ENCODE results near the gene MCOLN1.

MCOLN1 gene

GRCh38 chr19:7524992-7525739 is 2.7 kb downstream of the MCOLN1 start:
- no peak for DNase-seq (ENCODE audit: insufficient read length, low spot score)

DNA sequence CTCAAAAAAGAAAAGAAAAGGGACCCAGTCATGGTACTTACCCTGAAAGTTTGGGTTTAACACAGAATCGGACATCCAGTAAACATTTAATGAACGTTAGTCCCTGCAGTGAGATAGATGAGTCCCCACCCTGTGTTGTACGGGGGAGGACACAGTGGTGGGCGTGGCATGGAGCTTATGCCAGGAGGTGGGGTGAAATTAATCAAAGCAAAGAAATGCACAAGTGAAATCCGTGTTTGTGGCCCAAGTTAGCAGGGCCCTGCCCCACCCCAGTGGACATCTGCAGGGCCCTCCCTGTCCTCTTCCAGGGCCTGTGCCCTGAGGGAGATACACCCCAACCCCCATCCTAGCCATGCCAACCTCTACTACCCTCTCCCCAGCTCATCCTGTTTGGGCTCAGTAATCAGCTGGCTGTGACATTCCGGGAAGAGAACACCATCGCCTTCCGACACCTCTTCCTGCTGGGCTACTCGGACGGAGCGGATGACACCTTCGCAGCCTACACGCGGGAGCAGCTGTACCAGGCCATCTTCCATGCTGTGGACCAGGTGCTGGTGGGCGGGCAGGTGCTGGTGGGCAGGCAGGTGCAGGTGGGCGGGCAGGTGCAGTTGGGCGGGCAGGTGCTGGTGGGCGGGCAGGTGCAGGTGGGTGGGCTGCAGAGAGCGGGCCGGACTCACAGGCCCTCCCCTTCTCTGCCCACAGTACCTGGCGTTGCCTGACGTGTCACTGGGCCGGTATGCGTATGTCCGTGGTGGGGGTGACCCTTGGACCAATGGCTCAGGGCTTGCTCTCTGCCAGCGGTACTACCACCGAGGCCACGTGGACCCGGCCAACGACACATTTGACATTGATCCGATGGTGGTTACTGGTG is 3.9 kb downstream of the MCOLN1 start:
- no peak for TF ChIP-seq CTCF (IDR thresholded peaks at IDR 0.05; ENCODE audit: insufficient read depth, missing control alignments)
- FAIRE-seq (no peak), DNase-seq (ENCODE audit: insufficient read length, low spot score) (no peak)

More at GRCh38 chr19:7524992-7525739, 2.7 kb downstream of the MCOLN1 start:
- no peak for TF ChIP-seq CTCF (IDR thresholded peaks at IDR 0.05; ENCODE audit: insufficient read depth, missing control alignments)
- no peak for FAIRE-seq

DNA sequence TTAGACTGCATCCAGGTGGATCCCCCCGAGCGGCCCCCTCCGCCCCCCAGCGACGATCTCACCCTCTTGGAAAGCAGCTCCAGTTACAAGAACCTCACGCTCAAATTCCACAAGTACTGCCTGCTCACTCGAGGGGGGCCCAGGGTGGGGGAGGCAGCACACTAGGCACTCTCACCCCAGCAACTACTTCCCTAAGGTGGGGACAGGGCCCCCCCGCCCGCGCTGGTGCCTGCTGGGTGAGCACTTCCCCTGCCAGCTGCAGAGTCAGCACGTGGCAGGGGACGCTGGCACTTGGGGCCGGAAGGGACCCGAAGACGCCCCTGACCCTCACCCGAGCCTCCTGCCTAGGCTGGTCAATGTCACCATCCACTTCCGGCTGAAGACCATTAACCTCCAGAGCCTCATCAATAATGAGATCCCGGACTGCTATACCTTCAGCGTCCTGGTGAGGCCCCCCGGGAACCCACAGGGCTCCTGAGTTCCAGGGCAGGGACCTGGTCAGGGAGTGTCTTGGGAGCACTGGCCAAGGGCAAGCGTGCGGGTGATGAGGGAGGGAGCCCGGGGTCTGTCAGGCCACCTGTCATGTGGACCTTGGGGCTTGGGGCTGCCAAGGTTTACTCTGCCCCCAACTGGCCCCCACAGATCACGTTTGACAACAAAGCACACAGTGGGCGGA is 5.2 kb downstream of the MCOLN1 start:
- no peak for TF ChIP-seq CTCF (IDR thresholded peaks at IDR 0.05; ENCODE audit: insufficient read depth, missing control alignments)
- no peak for DNase-seq (ENCODE audit: insufficient read length, low spot score)
- FAIRE-seq, result no peak

- DNase-seq (ENCODE audit: insufficient read length, low spot score) (no peak), FAIRE-seq (no peak)
- no peak for TF ChIP-seq CTCF (IDR thresholded peaks at IDR 0.05; ENCODE audit: insufficient read depth, missing control alignments)
Observed at GRCh38 chr19:7528192-7528519, 5.7 kb downstream of the MCOLN1 start.

- FAIRE-seq (no peak), DNase-seq (ENCODE audit: insufficient read length, low spot score) (no peak)
- TF ChIP-seq CTCF (IDR thresholded peaks at IDR 0.05; ENCODE audit: insufficient read depth, missing control alignments), result no peak
Observed at GRCh38 chr19:7528522-7529245, 6.3 kb downstream of the MCOLN1 start.

DNA sequence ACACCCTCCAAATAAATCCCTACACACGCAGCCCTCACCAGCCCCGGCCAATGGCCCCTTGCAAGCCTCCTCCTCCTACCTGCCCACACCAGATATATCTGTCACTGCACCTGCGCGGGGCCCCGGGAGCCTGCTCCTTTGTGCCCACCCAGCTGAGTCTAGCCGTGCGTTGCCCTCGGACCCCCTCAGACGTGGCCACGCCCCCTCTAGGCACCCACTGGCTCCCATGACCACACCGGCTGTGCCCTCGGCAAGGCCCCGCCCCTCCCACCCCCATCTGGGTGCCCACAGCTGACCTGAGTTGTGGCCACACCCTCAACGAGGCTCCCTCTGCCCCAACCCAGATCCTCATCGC is 6.8 kb downstream of the MCOLN1 start:
- TF ChIP-seq CTCF (IDR thresholded peaks at IDR 0.05; ENCODE audit: insufficient read depth, missing control alignments), result no peak
- DNase-seq (ENCODE audit: insufficient read length, low spot score) (no peak), FAIRE-seq (no peak)

Data from D721Med (cell line).